Measurements from ENCODE around the gene LEMD1.

GRCh38 chr1:205371871-205372660 is 49.8 kb downstream of the LEMD1 start:
- TF ChIP-seq TCF7L2 (IDR thresholded peaks at IDR 0.05; ENCODE audit: low read depth, low read length) (no peak), CTCF (IDR thresholded peaks at IDR 0.05) (no peak), POLR2AphosphoS5 (IDR thresholded peaks at IDR 0.05; ENCODE audit: low read depth, low read length) (no peak)
